Measurements from ENCODE around the gene TRHDE.

- TF ChIP-seq POLR2A (IDR thresholded peaks at IDR 0.05; ENCODE audit: low read length) = no peak
- no peak for TF ChIP-seq GATA1 (IDR thresholded peaks at IDR 0.05; ENCODE audit: low read depth, low read length)
Observed at GRCh38 chr12:72406111-72406510, 133.9 kb downstream of the TRHDE start.
